GM21367 (cell line): ENCODE data around the gene MZF1.
"Not testable (repeated sequence)": the region's sequence is repeated elsewhere in the genome, so short reads cannot be mapped to it uniquely, and the experiment has no call there.

Experiments used
- ATAC-seq: cut with Tn5 transposase; IDR thresholded peaks from one replicate; pipeline ENCODE4 v1.9.1; 2021; ENCODE audit not compliant: unreplicated experiment

The MZF1 gene

GRCh38 chr19:58543826-58544590, 29.1 kb downstream of the MZF1 start, which contains the start of gene TRIM28:
TSS of gene TRIM28 (plus strand) at chr19:58544064. CDS start at chr19:58544758, 694 bp downstream.
- ATAC-seq, result peak; percentile 68

DNA sequence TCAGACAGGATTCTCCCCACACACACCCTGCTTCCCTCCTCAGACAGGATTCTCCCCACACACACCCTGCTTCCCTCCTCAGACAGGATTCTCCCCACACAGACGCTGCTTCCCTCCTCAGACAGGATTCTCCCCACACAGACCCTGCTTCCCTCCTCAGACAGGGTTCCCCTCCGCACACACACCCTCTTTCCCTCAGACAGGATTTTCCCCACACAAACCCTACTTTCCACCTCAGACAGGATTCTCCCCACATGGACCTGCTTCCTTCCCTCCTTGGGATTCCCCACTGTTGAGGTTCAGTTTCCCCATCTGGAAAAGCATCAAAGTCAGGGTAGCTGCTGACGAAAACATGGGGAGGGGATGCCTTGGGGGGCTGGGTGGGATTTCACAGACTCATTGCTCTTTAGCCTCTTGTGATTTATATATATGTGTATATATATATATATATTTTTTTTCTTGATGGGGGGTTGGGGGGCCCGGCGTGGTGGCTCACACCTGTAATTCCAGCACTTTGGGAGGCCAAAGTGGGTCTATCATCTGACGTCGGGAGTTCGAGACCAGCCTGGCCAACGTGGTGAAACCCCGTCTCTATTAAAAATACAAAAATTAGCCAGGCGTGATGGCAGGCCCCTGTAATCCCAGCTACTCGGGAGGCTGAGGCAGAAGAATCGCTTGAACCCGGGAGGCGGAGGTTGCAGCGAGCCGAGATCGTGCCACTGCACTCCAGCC, 30.3 kb downstream of the MZF1 start:
- ATAC-seq, result not testable (repeated sequence)

- not testable (repeated sequence) for ATAC-seq
These were observed 34.0 kb downstream of the MZF1 start for GRCh38 chr19:58539169-58539559.

DNA sequence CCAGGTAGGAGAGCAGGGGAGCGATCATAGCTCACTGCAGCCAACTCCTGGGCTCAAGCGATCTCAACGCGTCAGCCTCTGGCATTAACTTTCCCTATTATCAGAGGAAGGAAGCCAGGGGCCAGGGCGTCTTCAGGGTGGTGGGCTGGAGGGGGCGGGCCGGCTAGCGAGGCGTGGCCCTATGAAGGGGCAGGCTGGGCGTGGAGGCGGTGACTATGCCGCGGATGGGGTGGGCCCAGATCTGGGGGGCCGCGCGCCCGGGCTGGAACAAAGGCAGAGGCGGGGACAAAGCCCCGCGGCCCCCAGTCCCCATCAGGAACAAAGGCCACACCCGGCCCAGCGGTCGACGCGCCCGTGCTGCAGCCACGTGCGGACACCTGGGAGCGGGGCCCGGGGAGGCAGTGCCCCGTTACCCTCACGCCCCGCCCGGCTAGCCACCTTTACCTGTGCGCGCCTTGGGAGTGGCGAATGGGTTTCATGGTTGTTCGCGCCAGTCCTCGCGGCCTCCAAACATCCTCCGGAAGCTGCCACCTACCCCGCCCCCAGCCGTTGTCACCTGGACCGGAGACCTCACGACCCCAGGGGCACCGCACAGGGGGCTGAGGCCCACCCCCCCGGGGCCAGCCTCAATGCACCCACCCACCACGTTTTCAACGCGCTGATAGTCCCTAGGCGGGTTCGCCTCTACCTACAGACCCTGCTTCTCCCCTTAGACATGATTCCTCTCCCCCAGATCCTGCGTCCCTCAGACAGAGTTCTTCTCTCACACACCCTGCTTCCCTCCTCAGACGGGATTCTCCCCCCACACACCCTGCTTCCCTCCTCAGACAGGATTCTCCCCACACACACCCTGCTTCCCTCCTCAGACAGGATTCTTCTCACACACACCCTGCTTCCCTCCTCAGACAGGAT, 34.6 kb downstream of the MZF1 start:
- no peak for ATAC-seq

DNA sequence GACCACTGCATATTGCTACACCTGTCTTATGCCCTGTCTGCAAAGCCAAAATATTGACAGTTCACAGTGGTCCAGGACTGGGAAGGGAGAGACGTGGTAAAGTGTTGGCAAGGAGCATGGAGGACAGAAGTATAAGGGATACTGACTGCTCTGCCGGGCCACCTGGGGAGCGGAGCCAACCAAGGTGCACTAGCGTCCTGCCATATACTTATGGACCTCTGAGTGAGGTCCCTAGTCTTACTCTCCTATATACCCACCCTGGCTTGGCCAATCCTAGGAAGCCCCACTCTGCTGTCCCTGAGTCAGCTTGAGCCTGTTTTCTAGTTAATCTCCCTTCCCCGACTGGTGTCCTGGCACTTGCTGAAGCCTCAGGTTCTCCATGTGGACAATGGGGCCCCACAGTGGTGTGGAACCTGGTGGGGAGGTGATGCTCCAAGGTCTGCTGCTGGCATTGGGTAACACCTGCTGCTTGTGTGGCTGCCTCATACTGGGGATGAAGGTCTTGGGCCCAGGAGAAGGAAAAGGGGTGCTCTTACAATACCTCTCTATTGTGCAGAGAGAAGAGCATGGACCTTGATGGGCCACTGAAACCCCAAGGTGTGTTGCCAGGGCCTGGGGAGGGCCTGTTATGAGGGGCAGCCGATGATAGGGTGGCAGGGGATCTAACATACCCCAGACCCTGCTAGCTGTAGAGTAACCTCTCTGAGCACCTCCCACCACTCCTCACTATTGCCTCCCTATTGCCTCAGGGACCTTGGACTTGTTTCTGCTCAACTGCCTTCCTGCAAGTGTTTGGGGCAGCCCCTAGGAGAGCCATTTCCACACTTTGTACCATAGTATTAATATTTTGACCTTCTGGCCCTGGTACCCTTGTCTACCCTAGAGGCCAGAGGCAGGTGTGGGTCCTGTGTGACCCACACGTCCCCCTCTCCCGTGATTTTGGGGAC, 36.0 kb downstream of the MZF1 start:
- no peak for ATAC-seq

DNA sequence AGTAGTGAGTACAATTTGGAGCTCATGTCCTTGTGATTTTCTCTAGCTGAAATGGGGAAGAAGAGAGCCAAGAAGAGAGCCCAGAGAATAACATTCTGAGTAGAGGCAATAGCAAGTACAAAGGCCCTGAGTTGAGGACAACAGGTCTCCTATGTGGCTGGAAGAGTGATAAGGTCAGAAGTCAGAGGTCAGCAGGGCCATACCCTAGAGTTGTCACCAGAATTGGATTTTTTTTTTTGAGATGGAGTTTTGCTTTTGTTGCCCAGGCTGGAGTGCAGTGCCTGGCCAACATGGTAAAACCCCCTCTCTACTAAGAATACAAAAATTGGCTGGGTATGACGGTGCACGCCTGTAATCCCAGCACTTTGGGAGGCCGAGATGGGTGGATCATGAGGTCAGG, 37.3 kb downstream of the MZF1 start:
- ATAC-seq, result no peak

DNA sequence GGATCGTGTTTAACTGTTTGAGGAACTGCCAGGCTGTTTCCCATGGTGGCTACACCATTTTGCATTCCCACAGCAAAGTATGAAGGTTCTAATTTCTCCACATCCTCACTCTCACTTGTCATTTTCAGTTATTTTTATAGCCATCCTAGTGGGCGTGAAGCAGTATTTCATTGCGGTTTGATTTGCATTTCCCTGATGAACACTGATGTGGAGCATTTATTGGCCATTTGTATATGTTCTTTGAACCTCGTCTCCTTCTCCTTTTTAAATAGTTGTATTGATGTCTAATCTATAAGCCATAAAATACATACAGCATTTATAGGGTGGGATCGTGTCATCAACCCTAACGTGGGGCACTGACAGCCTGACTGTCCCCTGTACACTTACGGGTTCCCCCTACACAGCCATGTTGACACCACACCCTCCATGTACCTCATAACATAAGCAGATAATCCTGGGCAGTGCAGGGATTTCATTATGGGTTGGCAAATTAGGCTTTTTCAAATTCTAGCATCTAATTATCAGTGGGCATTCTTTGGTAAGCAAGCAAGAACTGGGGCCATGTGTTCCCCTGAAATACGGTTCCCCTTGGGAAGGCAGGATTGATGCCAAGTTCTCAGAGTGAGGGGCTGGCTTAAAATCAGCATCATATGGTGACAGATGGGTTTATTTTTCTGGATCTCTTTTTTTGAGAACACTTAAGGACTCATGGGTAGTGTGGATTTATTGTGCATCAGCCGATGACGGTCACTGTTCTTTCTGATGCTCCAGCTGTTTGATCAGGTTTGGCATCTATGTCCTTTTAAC, 41.9 kb downstream of the MZF1 start:
- ATAC-seq, result no peak

GRCh38 chr19:58529405-58529804, 43.7 kb downstream of the MZF1 start:
- ATAC-seq, result no peak

DNA sequence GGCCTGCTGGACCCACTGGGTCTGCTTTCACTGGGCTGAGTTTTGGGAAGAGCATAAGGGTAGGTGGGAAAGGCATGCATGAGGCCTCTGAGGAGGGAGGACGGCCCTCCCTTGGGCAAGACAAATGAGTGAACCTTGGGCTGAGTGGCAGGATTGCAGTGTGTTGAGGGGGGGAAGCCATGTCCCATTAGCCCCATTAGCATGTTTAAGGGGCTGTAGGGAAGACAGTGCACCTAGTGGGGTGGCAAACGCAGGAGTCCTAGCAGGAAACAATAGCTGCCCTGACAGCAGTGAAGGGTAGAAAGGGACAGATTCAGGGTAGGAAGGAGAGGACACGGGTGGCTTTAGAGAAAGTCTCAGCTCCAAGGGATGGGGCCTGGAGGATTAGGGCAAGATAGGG, 50.4 kb downstream of the MZF1 start:
- no peak for ATAC-seq

DNA sequence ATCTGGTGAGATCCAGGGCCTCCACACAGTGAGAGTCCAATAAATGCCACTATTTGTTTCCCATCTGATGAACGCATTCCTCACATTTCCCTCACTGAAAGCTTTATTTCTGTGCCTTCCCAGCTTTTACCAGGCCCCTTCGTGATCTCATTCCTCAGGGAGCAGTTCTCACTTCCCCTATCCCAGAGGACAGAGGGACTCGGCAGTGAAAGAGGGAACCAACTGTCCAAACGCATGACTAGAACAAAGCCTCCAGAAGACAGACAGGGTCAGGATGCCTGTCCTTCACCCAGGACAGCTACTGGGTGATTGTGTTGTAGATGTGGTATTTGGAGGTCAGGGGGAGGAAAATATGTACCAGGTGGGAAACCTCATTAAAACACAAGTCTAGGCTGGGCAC, 51.5 kb downstream of the MZF1 start:
- ATAC-seq, result no peak

GRCh38 chr19:58520257-58520599, 52.9 kb downstream of the MZF1 start:
- no peak for ATAC-seq

DNA sequence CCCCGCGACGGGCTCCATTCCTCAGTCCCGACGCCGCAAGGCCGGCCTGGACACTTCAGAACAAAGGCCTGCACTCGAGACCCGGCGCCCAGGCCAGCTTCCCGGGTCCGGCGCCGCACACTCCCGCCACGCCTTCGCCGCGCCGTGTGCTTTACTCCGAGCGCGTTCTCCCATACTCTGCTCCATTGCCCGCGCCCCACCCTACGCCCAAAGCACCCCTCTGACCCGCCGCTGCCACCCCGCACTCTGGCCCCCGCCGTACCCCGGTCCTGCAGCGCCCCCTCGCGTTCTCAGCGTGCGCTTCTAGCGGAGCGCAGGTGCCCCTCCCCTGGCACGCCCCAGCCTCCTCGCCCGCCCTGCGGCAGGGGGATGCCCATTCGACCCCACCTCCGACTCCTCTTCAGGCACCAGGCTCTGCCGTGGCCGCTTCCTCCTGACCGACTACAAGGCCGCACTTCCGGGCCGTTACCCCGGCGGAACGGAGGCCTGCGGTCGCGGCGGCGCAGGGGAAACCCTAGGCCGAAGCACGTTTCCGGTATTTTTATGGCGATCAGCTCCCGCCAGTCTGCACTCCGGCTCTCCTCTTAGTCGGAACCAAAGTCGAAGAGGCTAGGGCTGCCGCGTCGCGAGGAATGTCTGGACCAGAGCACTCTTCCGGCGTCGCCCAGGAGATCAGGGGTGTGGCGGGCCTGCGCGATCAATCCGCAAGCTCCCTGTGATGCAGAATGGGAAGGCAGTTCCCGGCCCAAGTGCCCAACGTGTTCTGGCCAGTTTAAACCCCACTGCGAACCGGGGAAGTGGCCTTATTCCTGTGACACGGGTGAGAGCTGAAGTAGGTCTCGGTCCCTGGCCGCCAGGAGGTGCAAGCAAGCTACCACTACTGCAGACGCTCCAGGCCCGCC, 53.5 kb downstream of the MZF1 start, which contains the start of gene ZBTB45:
Gene ZBTB45 (minus strand): TSS at position 456 of the 902 bp plus-strand sequence. CDS start 2,137 bp downstream, outside the sequence.
- ATAC-seq, result peak; percentile 67

DNA sequence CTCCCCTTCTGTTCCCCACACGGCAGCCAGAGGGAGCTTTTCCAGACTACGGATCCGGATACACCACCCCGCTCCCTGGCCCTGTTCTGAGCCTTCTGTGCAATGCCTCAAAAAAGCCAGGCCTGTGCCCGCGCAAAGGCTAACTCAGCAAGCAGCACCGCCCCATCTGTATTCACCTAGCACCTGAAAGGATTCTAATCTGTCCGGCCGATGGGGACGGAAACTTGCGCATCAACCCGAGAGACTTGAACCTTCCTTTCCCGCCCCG, 54.1 kb downstream of the MZF1 start:
- ATAC-seq, result no peak

DNA sequence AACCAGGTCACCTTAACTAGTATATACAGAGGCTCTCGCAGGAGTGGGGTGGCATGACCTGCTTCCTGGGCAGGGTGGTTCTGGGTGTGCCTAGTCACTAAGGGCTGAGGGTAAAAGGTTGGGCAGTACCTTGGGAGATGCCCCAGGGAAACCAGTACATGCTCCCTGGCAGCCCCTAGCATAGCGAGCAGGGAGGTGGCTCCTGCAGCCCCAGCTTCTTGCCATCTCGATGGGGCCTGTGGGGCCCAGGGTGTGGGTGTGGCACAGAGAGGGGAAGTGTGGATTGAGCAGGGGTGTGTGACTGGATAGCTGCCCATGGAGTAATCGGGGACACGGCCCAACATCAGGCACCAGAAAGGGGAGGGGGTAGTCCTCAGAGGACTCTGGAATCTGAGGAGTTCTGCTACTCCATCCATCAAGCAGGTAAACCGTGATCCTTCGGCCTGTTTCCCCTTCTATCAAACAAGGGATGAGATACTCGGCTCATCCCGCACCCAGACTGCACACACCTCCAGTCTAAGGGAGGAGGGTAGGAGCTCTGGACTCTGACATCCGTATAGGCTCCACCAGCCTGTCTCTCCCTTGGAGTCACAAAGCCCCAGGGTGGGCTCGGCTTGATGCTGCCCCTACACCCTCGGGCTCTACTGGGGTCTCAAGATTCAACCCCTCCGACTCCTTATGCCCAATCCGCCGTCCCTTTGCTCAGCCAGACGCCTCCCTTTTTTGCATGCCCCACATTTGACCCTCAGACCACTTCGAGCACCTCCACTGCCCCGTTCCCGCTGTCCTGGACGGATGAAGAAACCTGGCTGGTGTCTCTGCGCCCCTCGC, 54.7 kb downstream of the MZF1 start:
- ATAC-seq, result no peak

DNA sequence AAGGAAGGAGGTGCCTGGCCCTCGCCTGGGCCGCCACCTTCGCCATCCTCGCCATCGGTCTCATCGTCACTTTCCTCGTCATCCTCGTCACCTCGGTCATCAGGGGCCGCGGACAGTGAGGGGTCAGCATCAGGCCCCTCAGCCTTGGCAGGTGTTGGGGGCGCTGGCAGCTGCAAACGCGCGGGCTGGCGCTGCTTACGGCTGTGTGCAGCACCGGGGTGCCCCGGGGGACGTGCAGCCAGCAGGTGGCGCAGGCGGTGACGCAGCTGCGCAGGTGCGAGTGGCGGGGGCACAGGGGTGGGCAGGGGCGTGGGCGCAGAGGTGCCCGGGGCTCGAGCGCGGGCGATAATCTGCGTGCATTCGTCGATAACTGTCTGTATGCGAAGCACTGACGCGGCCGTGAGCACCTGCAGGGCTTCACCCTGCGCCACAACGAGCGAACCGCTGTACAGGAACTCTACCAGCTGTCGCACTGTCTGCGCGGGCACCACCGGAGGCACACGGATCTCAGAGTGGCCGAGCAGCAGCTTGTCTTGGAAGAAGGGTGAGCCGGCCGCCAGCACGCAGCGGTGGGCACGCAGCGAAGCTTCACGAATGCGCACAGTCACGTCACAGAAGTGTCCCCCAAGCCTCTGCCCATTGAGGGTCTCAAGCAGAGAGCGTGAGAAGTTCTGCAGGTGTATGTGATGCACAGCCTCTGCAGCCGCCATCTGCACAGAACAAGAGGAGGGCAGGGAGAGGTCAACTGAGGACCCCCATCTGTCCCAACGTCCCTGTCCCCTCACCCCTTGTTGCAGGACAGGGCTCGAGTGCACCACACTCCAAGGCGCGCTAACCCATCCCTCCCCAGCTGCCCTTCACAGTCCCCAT, 55.9 kb downstream of the MZF1 start:
- no peak for ATAC-seq

DNA sequence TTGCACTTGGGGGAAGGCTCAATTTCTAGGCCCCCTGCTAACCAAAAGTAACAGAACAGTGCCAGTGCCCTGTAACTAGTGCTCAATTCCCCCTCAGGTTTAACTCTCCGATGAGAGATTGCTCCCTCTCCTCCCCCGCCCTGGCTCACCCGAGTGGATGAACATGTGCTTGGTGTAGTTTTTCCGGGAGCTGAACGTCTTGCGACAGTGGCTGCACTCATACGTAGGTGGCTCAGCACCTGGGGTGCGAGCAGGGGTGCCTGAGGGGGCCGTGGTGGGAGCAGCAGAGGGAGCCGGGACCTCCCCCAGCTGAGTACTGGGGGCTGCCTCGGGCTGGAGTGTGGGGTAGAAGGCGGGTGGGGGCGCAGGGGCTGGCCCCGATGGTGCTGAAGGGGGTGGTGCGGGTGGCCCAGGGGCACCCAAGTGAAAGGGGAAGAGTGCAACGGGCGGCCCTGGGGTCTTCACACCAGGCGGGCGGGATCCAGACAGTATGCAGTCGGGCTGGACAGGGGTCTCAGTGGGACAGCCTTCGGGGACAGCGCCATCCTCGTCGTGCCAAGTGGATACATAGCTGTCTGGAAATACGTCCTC, 56.8 kb downstream of the MZF1 start:
- no peak for ATAC-seq
